NK-92 (cell line): ENCODE measurements around the gene UBE2J2.

Experiments
- DNase-seq: peaks from one replicate; lab custom pipeline; 2025; ENCODE audit not compliant: unreplicated experiment; lab: John Stamatoyannopoulos, UW

Gene UBE2J2

DNA sequence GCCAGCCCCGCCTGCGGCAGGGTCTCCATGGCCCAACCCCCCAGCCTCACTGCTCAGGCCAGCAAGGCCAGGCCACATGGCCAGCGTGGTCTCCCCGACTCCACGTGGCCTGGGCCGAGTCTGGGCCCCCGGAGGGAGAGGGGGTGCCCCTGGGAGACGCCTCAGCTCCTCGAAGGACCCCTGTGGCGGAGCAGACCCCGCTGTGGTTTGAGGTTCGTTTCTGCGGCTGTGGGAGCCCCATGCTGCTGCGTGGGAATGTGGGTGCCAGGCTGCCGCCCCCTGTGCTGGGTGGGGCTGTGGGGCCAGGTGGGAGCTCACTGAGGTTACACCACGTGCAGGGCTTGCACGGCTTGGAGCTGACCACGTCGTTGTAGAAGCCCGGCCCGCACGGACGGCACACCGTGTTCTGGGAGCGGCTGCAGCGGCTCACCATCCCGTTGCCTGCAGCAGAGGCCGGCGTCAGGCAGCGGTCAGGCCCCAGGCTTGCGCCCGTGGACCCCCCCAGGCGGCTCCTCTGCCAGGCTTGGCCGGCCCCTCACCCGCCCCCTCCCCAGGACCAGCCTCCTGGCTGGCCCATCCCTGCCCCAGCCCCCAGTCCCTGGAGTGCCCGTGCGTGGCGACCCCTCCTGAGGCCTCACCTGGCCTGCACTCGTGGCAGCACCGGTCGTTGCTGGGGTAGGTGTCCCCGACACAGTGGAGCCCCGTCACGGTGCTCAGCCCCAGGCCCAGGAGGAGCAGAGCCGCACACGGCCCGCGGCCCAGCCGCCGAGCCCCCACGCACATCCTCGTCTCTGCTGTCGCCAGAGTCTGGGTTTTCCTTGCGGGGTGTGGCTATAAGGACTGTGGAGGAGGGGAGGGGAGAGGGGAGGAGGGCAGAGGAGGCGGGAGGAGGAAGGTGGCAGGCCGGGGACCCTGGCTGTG, 60.0 kb downstream of the UBE2J2 start, which contains the start of gene TNFRSF4:
Gene TNFRSF4, minus strand, starts transcription at position 809 of the 921 bp plus-strand sequence. Its CDS starts 26 bp downstream, at position 783.
- no peak for DNase-seq

DNA sequence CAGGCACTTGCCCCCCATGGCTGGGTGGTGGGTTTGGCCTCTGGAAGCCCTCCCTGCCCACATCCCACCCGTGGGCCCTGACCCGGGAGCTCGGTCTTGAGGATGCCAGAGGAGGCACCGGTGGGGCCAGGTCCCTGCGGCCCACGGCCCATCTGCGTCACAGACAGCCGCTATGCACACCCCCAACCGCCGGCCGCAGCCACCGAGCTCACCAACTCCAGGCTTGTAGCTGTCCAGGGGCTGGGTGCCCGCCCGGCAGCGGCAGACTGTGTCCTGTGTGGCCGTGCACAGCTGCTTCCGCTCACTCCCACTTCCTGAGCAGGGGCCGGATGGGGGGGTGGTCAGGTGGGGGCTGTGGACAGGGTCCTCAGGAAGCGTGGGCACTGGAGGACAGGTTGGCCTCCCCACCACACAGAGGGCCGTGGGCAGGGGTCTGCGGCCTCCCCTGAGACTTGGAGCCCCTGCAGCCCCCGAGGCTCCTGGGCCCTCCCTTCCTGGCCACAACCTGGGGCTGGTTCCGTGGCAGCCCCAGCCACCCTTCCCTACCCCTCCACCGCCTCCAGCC, 60.8 kb downstream of the UBE2J2 start:
- no peak for DNase-seq

GRCh38 chr1:1211541-1212441, 61.9 kb downstream of the UBE2J2 start:
- no peak for DNase-seq

- no peak for DNase-seq
These were observed 62.7 kb downstream of the UBE2J2 start for GRCh38 chr1:1210726-1211540.

DNA sequence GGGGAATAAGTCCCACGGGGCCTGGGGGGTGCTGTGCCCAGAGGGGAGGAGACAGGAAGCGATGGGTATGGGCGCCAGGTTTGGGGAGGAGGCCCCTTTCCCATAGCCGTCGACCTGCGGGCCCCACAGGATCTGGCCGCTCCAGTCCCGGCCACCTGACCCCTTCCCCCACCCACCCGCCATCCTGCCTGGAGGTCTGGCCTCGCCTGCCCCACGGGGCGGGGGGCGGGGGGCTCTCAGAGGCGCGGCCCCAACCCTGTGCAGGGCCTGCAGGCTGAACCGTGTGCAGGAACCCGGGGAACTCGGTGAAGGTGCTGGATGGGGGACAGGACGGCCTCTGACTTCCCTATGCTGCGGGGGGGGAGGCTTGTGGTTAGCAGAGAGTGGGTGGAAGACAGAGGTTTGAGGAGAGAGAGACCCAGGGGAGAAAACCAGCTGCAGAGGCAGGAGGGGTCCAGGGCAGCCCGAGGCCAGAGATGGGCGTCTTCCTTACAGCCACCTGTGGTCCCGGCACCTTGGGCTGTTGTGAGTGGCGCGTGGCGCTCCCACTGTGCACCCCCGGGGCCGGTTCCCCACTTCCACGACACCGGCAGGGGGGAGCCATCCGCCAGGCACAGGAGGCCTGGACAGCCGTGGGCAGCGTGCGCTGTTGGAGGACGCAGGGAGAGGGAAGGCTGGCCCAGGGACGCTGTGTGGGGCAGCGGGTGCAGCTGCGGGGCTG, 64.8 kb downstream of the UBE2J2 start:
- no peak for DNase-seq

GRCh38 chr1:1207571-1207892, 66.1 kb downstream of the UBE2J2 start:
- no peak for DNase-seq

GRCh38 chr1:1206966-1207531, 66.6 kb downstream of the UBE2J2 start:
- DNase-seq = no peak

- no peak for DNase-seq
These were observed 67.2 kb downstream of the UBE2J2 start, which contains the start of gene TNFRSF18 for GRCh38 chr1:1206376-1206965. TSS of gene TNFRSF18 (minus strand) at chr1:1206592. CDS start at chr1:1206571, 21 bp downstream.

GRCh38 chr1:1205769-1206375, 67.8 kb downstream of the UBE2J2 start:
- no peak for DNase-seq

GRCh38 chr1:1204998-1205768, 68.5 kb downstream of the UBE2J2 start:
- no peak for DNase-seq

DNA sequence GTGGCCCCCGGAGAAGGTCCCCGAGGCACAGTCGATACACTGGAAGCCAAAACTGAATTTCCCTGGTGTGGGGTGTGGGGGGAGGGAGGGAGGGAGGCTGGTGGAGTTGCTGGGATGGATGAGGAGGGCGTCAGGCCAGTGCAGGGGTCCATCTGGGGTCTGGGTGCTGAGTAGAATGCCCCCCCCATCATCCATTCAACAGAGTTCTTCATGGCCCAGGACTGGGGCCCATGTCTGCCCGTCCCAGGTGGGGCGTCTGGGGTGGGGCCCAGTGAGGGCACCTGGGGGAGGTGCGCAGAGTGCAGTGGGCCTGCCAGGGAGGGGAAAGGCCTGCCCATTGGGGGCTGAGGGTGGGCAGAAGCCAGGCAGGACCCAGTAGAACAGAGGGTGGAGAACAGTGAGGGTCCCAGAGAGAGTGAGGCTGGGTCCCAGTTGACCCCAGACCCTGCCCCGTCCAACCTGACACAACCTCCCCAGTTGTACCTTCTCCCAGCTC, 69.2 kb downstream of the UBE2J2 start:
- no peak for DNase-seq
